HepG2 (cell line): ENCODE data around the gene XPC. TPM values are rescaled to one million over a fixed set of nuclear protein-coding genes. Genes with fewer than 3 reads are reported as not detected.

Experiments used
- ATAC-seq: fragments of 200-7000 bp; cut with Tn5 transposase; 3 replicates; pipeline ENCODE4 v1.9.1; 2020; ENCODE audit warnings: mild to moderate bottlenecking, moderate library complexity
- BruUV-seq: library from RNA; stranded (reverse); fragments of 400-500 nt; replicated peaks from 2 replicates; lab custom pipeline; 2021; lab: Mats Ljungman, UMichigan
- CTCF ChIA-PET: fragments of 300-600 bp; formaldehyde crosslinking; extraction: SDS; loops from one replicate; lab custom pipeline; 2021; ENCODE audit warnings: low total read pairs, inconsistent platforms, low intra/inter-chr PET ratio; lab: Yijun Ruan, JAX
- POLR2A ChIA-PET: fragments of 350-600 bp; sonication (Branson Sonifier 250); formaldehyde crosslinking; loops from one replicate; lab custom pipeline; 2020; ENCODE audit warnings: antibody characterized with exemption, inconsistent platforms; lab: Yijun Ruan, JAX
- DNase-seq: peaks from one replicate; pipeline ENCODE4 v3.0.0-alpha.2; 2015; ENCODE audit warnings: low spot score
- FAIRE-seq: peaks from 3 replicates; lab custom pipeline; 2011; peaks lifted over from hg19 to GRCh38; lab: Jason Lieb, UNC
- H2AFZ ChIP-seq: one replicate; pipeline ENCODE4 v1.6.1; 2011; ENCODE audit warnings: low read length, inconsistent platforms
- H3K27ac ChIP-seq: fragments of 300-600 bp; 3 replicates; pipeline ENCODE4 v1.8.0; 2011; ENCODE audit warnings: mixed run types, mild to moderate bottlenecking, mixed read lengths, low read length, inconsistent platforms; ENCODE audit not compliant: insufficient read depth; ENCODE audit errors: extremely low read length
- H3K27me3 ChIP-seq, 2 experiments: fragments of 200-600 bp in 1 of 2; 2 replicates in 1 of 2; 3 replicates in 1 of 2; pipeline versions ENCODE4 v1.6.0 to v1.8.0; 2011; ENCODE audit warnings: low read length in 2 of 2, mild to moderate bottlenecking in 2 of 2, moderate library complexity in 2 of 2, inconsistent platforms in 1 of 2; ENCODE audit not compliant: insufficient read depth in 2 of 2, control insufficient read depth in 1 of 2
- H3K36me3 ChIP-seq, 2 experiments: fragments of 200-600 bp in 1 of 2; replicated peaks in 1 of 2; 2 replicates in 1 of 2; 3 replicates in 1 of 2; pipeline versions ENCODE4 v1.5.1 to v1.8.0; 2011; ENCODE audit warnings: low read length in 2 of 2, inconsistent platforms in 1 of 2; ENCODE audit not compliant: insufficient read depth in 2 of 2, control insufficient read depth in 1 of 2
- H3K4me1 ChIP-seq: 2 replicates; pipeline ENCODE4 v1.5.1; 2012; ENCODE audit warnings: low read length, inconsistent platforms; ENCODE audit not compliant: insufficient read depth
- H3K4me2 ChIP-seq: 2 replicates; pipeline ENCODE4 v1.6.0; 2011; ENCODE audit warnings: low read depth, low read length, inconsistent platforms
- H3K4me3 ChIP-seq, 3 experiments: fragments of 200-600 bp in 1 of 3; sonication (generic), shearing (Covaris generic) in 1 of 3; replicated peaks in 1 of 3; 2 replicates each; pipeline ENCODE4 v1.5.1; 2011 to 2016; ENCODE audit warnings: low read length in 3 of 3, inconsistent platforms in 2 of 3, low read depth in 2 of 3, mild to moderate bottlenecking in 2 of 3, control low read depth in 1 of 3, mixed read lengths in 1 of 3; ENCODE audit not compliant: insufficient read depth in 1 of 3
- H3K79me2 ChIP-seq: one replicate; pipeline ENCODE4 v1.6.1; 2011; ENCODE audit warnings: low read length, inconsistent platforms; ENCODE audit not compliant: insufficient read depth
- H3K9ac ChIP-seq: 2 replicates; pipeline ENCODE4 v1.6.0; 2011; ENCODE audit warnings: mild to moderate bottlenecking, low read depth, low read length, inconsistent platforms; ENCODE audit not compliant: insufficient read depth
- H3K9me3 ChIP-seq: 2 replicates; pipeline ENCODE4 v1.5.1; 2012; ENCODE audit warnings: mild to moderate bottlenecking, low read length
- H4K20me1 ChIP-seq: 2 replicates; pipeline ENCODE4 v1.6.0; 2011; ENCODE audit warnings: inconsistent platforms, mild to moderate bottlenecking, low read length, moderate library complexity; ENCODE audit not compliant: insufficient read depth
- AHDC1 ChIP-seq: sonication (generic); formaldehyde crosslinking; IDR thresholded peaks from 2 replicates; pipeline ENCODE4 v1.5.1; 2020; ENCODE audit warnings: mild to moderate bottlenecking, missing genetic modification reagents, borderline replicate concordance
- FOXA1 ChIP-seq, 2 experiments: fragments of 450-650 bp in 1 of 2; sonication (generic) in 1 of 2; formaldehyde crosslinking in 1 of 2; IDR thresholded peaks; 2 replicates each; pipeline versions ENCODE4 v1.4.0 to v1.6.1; 2016 to 2020; ENCODE audit warnings: missing genetic modification reagents in 1 of 2
- HHEX ChIP-seq: IDR thresholded peaks from 2 replicates; pipeline ENCODE4 v1.6.1; 2016; ENCODE audit warnings: control low read depth
- IKZF5 ChIP-seq: IDR thresholded peaks from 2 replicates; pipeline ENCODE4 v1.6.1; 2018; ENCODE audit warnings: missing genetic modification reagents, mild to moderate bottlenecking, missing compliant biosample characterization
- NFE2 ChIP-seq: sonication (generic); formaldehyde crosslinking; IDR thresholded peaks from 2 replicates; pipeline ENCODE4 v1.4.0; 2020; ENCODE audit warnings: missing genetic modification reagents
- RBAK ChIP-seq: sonication (generic); formaldehyde crosslinking; IDR thresholded peaks from 2 replicates; pipeline ENCODE4 v1.5.1; 2020; ENCODE audit warnings: mild to moderate bottlenecking, missing genetic modification reagents
- TAF1 ChIP-seq: sonication (generic); formaldehyde crosslinking; IDR thresholded peaks from 2 replicates; pipeline ENCODE4 v1.4.0; 2020; ENCODE audit warnings: missing genetic modification reagents
- TMF1 ChIP-seq: sonication (generic); formaldehyde crosslinking; IDR thresholded peaks from 2 replicates; pipeline ENCODE4 v1.8.1; 2022; ENCODE audit warnings: low read depth, missing genetic modification reagents
- ZNF143 ChIP-seq: sonication (generic); formaldehyde crosslinking; IDR thresholded peaks from 2 replicates; pipeline ENCODE4 v1.4.0; 2020; ENCODE audit warnings: missing genetic modification reagents
- ZNF574 ChIP-seq: sonication (generic); formaldehyde crosslinking; IDR thresholded peaks from 2 replicates; pipeline ENCODE4 v1.4.0; 2020; ENCODE audit warnings: missing genetic modification reagents
- ZNF652 ChIP-seq: IDR thresholded peaks from 2 replicates; pipeline ENCODE4 v1.6.1; 2016; ENCODE audit warnings: low read depth, borderline replicate concordance
- ZNF781 ChIP-seq: sonication (generic); formaldehyde crosslinking; IDR thresholded peaks from 2 replicates; pipeline ENCODE4 v1.5.1; 2020; ENCODE audit warnings: borderline replicate concordance, mild to moderate bottlenecking, missing genetic modification reagents; ENCODE audit errors: not compliant biosample characterization
- WGBS: methylation state at CpG from one replicate; pipeline ENCODE4 v1.1.6; 2017; ENCODE audit warnings: low lambda C conversion rate; 5-methylcytosine and 5-hydroxymethylcytosine counted together
- in situ Hi-C: cut with HindIII; loops from 2 replicates; pipeline ENCODE4 v1.10.0; 2017; ENCODE audit warnings: low pct_unique_long_range_greater_than_20kb; ENCODE audit not compliant: extremely low pct_ligation_motif_present
- intact Hi-C: fragments of 100-400 bp; cut with micrococcal nuclease; formaldehyde crosslinking; loops from one replicate; pipeline ENCODE4 v1.10.0; 2022; ENCODE audit not compliant: unreplicated experiment
- polyA plus RNA-seq, 8 experiments: library from polyadenylated mRNA; depleted of rRNA in 3 of 8; stranded (reverse) in 7 of 8; unstranded in 1 of 8; fragments of >200 nt; fragmentation: Illumina TruSeq in 4 of 8; extraction: Trizol in 4 of 8; gene quantifications; 2 replicates each; pipeline versions ENCODE4 v1.2.1 to v1.2.3, GENCODE V29; 2011 to 2016; ENCODE audit warnings: low read depth in 4 of 8, missing spikeins in 1 of 8, mixed read lengths in 1 of 8; ENCODE audit not compliant: insufficient read depth in 1 of 8
- total RNA-seq, 5 experiments: library from RNA; depleted of rRNA; stranded (reverse); fragments of >200 nt; fragmentation: Illumina TruSeq; extraction: Trizol; gene quantifications; 2 replicates each; pipeline ENCODE4 v1.2.3, GENCODE V29; 2016; ENCODE audit warnings: low read depth in 1 of 5

Gene XPC
- total and polyA plus RNA-seq, 2 of the 13 experiments (the other 11 are each of a cell fraction or from before 2014, with no cell fraction given): 9.4 to 24.1 TPM

- no peak for TF ChIP-seq ZNF574
- no peak for TF ChIP-seq NFE2
- TF ChIP-seq FOXA1 (IDR thresholded peaks at IDR 0.05): no peak
- TF ChIP-seq FOXA1 (CRISPR knock-in tag; IDR thresholded peaks at IDR 0.05): peak; percentile 37
- TF ChIP-seq TMF1 (CRISPR knock-in tag): no peak
- no peak for TF ChIP-seq HHEX (CRISPR knock-in tag)
- no peak for TF ChIP-seq IKZF5 (CRISPR knock-in tag)
- no peak for TF ChIP-seq ZNF652 (CRISPR knock-in tag)
- TF ChIP-seq, all 625 proteins: peak for 135
These were observed 54.2 kb downstream of the XPC start (continued) for GRCh38 chr3:14124223-14124614.

- POLR2A ChIA-PET: interaction anchor here (1.3 to 5.0 kb wide), 6 partner anchors 11 to 644 kb away, joined by 3 to 75 read pairs (median 12); partner anchors contain the start of genes HDAC11, LSM3 and XPC
- in situ Hi-C loops: no loop called here
- peaks cover 16% of the 10 kb centered on the region for H4K20me1 ChIP-seq
- no peak overlapping the region for H2AFZ ChIP-seq
- 49% methylated on average over 9 of the region's 15 CpGs for WGBS
- no peaks in the 10 kb centered on the region; a peak in 1 of 5 replicates for H3K27me3 ChIP-seq
- CTCF ChIA-PET: no interaction called here
- peak overlapping the region; percentile 91 for H3K4me2 ChIP-seq
- BruUV-seq: TSS peak; percentile 63
- FAIRE-seq (peak; percentile 28), ATAC-seq (no peak), DNase-seq (no peak)
- H3K27ac ChIP-seq: peak overlapping the region; percentile 95
- H3K36me3 ChIP-seq: peaks cover 1 to 18% of the 10 kb centered on the region in 2 experiments; a peak in 3 of 5 replicates
- intact Hi-C loops: no loop called here
- H3K9me3 ChIP-seq: no peaks in the 10 kb centered on the region
- peak overlapping the region; percentile 52 to 95 (median 80) for H3K4me3 ChIP-seq
- peaks cover 65% of the 10 kb centered on the region for H3K4me1 ChIP-seq
- H3K9ac ChIP-seq: peak overlapping the region; percentile 90
- peaks cover 58% of the 10 kb centered on the region for H3K79me2 ChIP-seq
- TF ChIP-seq ZNF143 (CRISPR knock-in tag) (no peak), RBAK (CRISPR knock-in tag) (0 out of 2 replicates have a peak, but pooled peaks have one; percentile 27), TAF1 (CRISPR knock-in tag) (0 out of 2 replicates have a peak, but pooled peaks have one; percentile 3), AHDC1 (CRISPR knock-in tag) (0 out of 2 replicates have a peak, but pooled peaks have one; percentile 10), ZNF781 (CRISPR knock-in tag) (peak; percentile 79)
These were observed 54.8 kb downstream of the XPC start for GRCh38 chr3:14123308-14124222.
